K562 (cell line): ENCODE data around the gene EPX. TPM values are rescaled to one million over a fixed set of nuclear protein-coding genes. Genes with fewer than 3 reads are reported as not detected.
A peak's percentile ranks its signal among the peaks of the same experiment; 100 is the strongest.

Source experiments
- ATAC-seq: fragments of 200-7000 bp; cut with Tn5 transposase; 3 replicates; pipeline ENCODE4 v1.9.1; 2020; ENCODE audit warnings: moderate library complexity
- BruUV-seq: library from RNA; stranded (reverse); fragments of 400-500 nt; replicated peaks from 2 replicates; lab custom pipeline; 2021; lab: Mats Ljungman, UMichigan
- CTCF ChIA-PET: fragments of 300-600 bp; formaldehyde crosslinking; extraction: SDS; loops from one replicate; lab custom pipeline; 2021; ENCODE audit warnings: low intra/inter-chr PET ratio; lab: Yijun Ruan, JAX
- POLR2A ChIA-PET: fragments of 300-600, 350-650 bp; sonication (Branson Sonifier 250); formaldehyde crosslinking; extraction: SDS; loops from one replicate; lab custom pipeline; 2021; ENCODE audit warnings: antibody characterized with exemption, inconsistent platforms; lab: Yijun Ruan, JAX
- DNase-seq, 4 experiments: peaks; one replicate each; pipeline versions ENCODE4 v3.0.0 to v3.0.0-alpha.2; 2011 to 2018; ENCODE audit warnings: low spot score in 3 of 4, mixed read lengths in 3 of 4; ENCODE audit errors: extremely low read depth in 1 of 4
- FAIRE-seq: peaks from 2 replicates; lab custom pipeline; 2011; peaks lifted over from hg19 to GRCh38; lab: Jason Lieb, UNC
- H2AFZ ChIP-seq: 2 replicates; pipeline ENCODE4 v1.6.0; 2011; ENCODE audit warnings: low read depth, low read length, control low read depth, inconsistent platforms
- H3K27ac ChIP-seq: fragments of 200-600 bp; 3 replicates; pipeline ENCODE4 v1.8.0; 2011; ENCODE audit warnings: low read depth, mild to moderate bottlenecking, control low read depth, inconsistent platforms, low read length, moderate library complexity, mixed read lengths; ENCODE audit errors: extremely low read depth
- H3K27me3 ChIP-seq, 2 experiments: fragments of 300-600 bp in 1 of 2; 2 replicates in 1 of 2; 3 replicates in 1 of 2; pipeline versions ENCODE4 v1.6.0 to v1.8.0; 2011; ENCODE audit warnings: inconsistent platforms in 2 of 2, low read length in 2 of 2, mild to moderate bottlenecking in 1 of 2, mixed read lengths in 1 of 2, moderate library complexity in 1 of 2; ENCODE audit not compliant: control insufficient read depth in 2 of 2, insufficient read depth in 2 of 2
- H3K36me3 ChIP-seq: fragments of 300-600 bp; 3 replicates; pipeline ENCODE4 v1.8.0; 2011; ENCODE audit warnings: mild to moderate bottlenecking, low read length, inconsistent platforms; ENCODE audit not compliant: control insufficient read depth, insufficient read depth
- H3K4me1 ChIP-seq, 2 experiments: fragments of 200-600 bp in 1 of 2; replicated peaks in 1 of 2; 2 replicates in 1 of 2; 3 replicates in 1 of 2; pipeline versions ENCODE4 v1.5.1 to v1.8.0; 2011; ENCODE audit warnings: inconsistent platforms in 2 of 2, low read length in 2 of 2, mild to moderate bottlenecking in 1 of 2, mixed read lengths in 1 of 2, moderate library complexity in 1 of 2; ENCODE audit not compliant: control insufficient read depth in 2 of 2, insufficient read depth in 2 of 2
- H3K4me2 ChIP-seq: 2 replicates; pipeline ENCODE4 v1.6.1; 2011; ENCODE audit warnings: low read length, control low read depth, inconsistent platforms, mixed read lengths; ENCODE audit not compliant: insufficient read depth
- H3K4me3 ChIP-seq: fragments of 200-600 bp; sonication (generic), shearing (Covaris generic); 2 replicates; pipeline ENCODE4 v1.5.1; 2016; ENCODE audit warnings: control low read depth, inconsistent platforms
- H3K79me2 ChIP-seq: fragments of 200-600 bp; 3 replicates; pipeline ENCODE4 v1.8.0; 2011; ENCODE audit warnings: low read length, inconsistent platforms; ENCODE audit not compliant: control insufficient read depth, insufficient read depth
- H3K9ac ChIP-seq, 2 experiments: 2 replicates each; pipeline versions ENCODE4 v1.6.0 to v1.6.1; 2011; ENCODE audit warnings: low read depth in 2 of 2, low read length in 2 of 2, control low read depth in 1 of 2, inconsistent platforms in 1 of 2, mild to moderate bottlenecking in 1 of 2, mixed read lengths in 1 of 2; ENCODE audit not compliant: insufficient read depth in 1 of 2
- H3K9me1 ChIP-seq: one replicate; pipeline ENCODE4 v1.6.0; 2011; ENCODE audit warnings: inconsistent platforms, mild to moderate bottlenecking, low read length, moderate library complexity; ENCODE audit not compliant: control insufficient read depth, insufficient read depth
- H3K9me3 ChIP-seq: replicated peaks from 2 replicates; pipeline ENCODE4 v1.5.1; 2011; ENCODE audit warnings: low read depth, low read length, inconsistent platforms; ENCODE audit not compliant: control insufficient read depth, insufficient read depth
- H4K20me1 ChIP-seq: replicated peaks from 2 replicates; pipeline ENCODE4 v1.6.1; 2011; ENCODE audit warnings: low read length, inconsistent platforms, mixed read lengths; ENCODE audit not compliant: control insufficient read depth, insufficient read depth
- ATF6 ChIP-seq: sonication (generic); formaldehyde crosslinking; IDR thresholded peaks from 2 replicates; pipeline ENCODE4 v1.4.0; 2020; ENCODE audit warnings: mild to moderate bottlenecking, missing genetic modification reagents
- CHAMP1 ChIP-seq: fragments of 450-650 bp; IDR thresholded peaks from 2 replicates; pipeline ENCODE4 v1.6.1; 2016; ENCODE audit warnings: mild to moderate bottlenecking
- E2F5 ChIP-seq: sonication (generic); formaldehyde crosslinking; IDR thresholded peaks from 2 replicates; pipeline ENCODE4 v1.8.0; 2022; ENCODE audit warnings: mild to moderate bottlenecking, missing genetic modification reagents
- KAT7 ChIP-seq: sonication (generic); formaldehyde crosslinking; IDR thresholded peaks from 2 replicates; pipeline ENCODE4 v1.8.0; 2022; ENCODE audit warnings: missing genetic modification reagents, mild to moderate bottlenecking, borderline replicate concordance
- MAX ChIP-seq: sonication (generic); formaldehyde crosslinking; IDR thresholded peaks from 2 replicates; pipeline ENCODE4 v1.9.0; 2022; ENCODE audit warnings: mild to moderate bottlenecking, missing genetic modification reagents
- RERE ChIP-seq: sonication (generic); formaldehyde crosslinking; IDR thresholded peaks from 2 replicates; pipeline ENCODE4 v1.8.0; 2023; ENCODE audit warnings: missing genetic modification reagents, mild to moderate bottlenecking, borderline replicate concordance
- ZNF282 ChIP-seq: sonication (generic); formaldehyde crosslinking; IDR thresholded peaks from 2 replicates; pipeline ENCODE4 v1.8.1; 2023; ENCODE audit warnings: missing genetic modification reagents
- whole genome bisulfite sequencing: fragments of 100-300 bp; shearing (Covaris generic); methylation state at CpG from one replicate; pipeline ENCODE4 v1.1.6; 2016; ENCODE audit warnings: low coverage, mixed read lengths; ENCODE audit not compliant: insufficient coverage; ENCODE audit errors: missing lambda C conversion rate; 5-methylcytosine and 5-hydroxymethylcytosine counted together
- in situ Hi-C: fragments of 300-500 bp; cut with MboI; formaldehyde crosslinking; loops from 4 replicates; pipeline ENCODE4 v1.15.0; 2018; ENCODE audit warnings: inconsistent platforms, mixed read lengths
- intact Hi-C: fragments of 100-400 bp; cut with micrococcal nuclease; formaldehyde crosslinking; loops from 2 replicates; pipeline ENCODE4 v1.14.2; 2022
- polyA plus RNA-seq, 8 experiments: library from polyadenylated mRNA; depleted of rRNA in 4 of 8; stranded (reverse) in 5 of 8; unstranded in 3 of 8; fragments of >200 nt; fragmentation: Nextera tagmentation in 2 of 8; fragmentation: Illumina TruSeq in 1 of 8; extraction: Ambion mirVana in 2 of 8; extraction: Trizol in 1 of 8; gene quantifications; 2 replicates each; pipeline versions ENCODE4 v1.2.1 to v1.2.3, GENCODE V29; 2011 to 2014; ENCODE audit warnings: inconsistent platforms in 1 of 8, missing spikeins in 1 of 8
- total RNA-seq, 7 experiments: library from RNA; depleted of rRNA in 6 of 7; stranded (reverse); fragments of >200 nt in 6 of 7; fragmentation: Illumina TruSeq in 2 of 7; extraction: Trizol in 2 of 7; gene quantifications; 2 replicates each; pipeline versions ENCODE4 v1.2.1 to v1.2.3, GENCODE V29; 2011 to 2021; ENCODE audit warnings: low replicate concordance in 1 of 7

The EPX gene
- total and polyA plus RNA-seq, 9 of the 15 experiments (the other 6 are each of a cell fraction or from before 2014, with no cell fraction given), result 0.07 to 0.33 (median 0.19) TPM; not detected in 3

GRCh38 chr17:58249270-58250133 is 57.0 kb downstream of the EPX start:
- 43% methylated on average over 22 of the region's 57 CpGs for WGBS
- peak; percentile 56 for FAIRE-seq
- 0 out of 4 replicates have a peak overlapping the region, but pooled peaks of 1 of the 2 experiments have one; percentile 17 for H3K9ac ChIP-seq
- CTCF ChIA-PET, result no interaction called here
- peaks cover 15 to 24% of the 10 kb centered on the region in 2 experiments for H3K4me1 ChIP-seq
- no peaks in the 10 kb centered on the region for H4K20me1 ChIP-seq
- intact Hi-C loops, result loop anchor here (5.0 kb wide), 1 partner anchor 127 kb away; no protein-coding TSS in a partner anchor
- peak overlapping the region; percentile 97 for H2AFZ ChIP-seq
- H3K4me3 ChIP-seq, result no peak overlapping the region
- in situ Hi-C loops, result no loop called here
- H3K9me1 ChIP-seq, result no peaks in the 10 kb centered on the region
- ATAC-seq, result peak; percentile 91
- H3K27ac ChIP-seq, result 0 out of 3 replicates have a peak overlapping the region, but pooled peaks have one; percentile 29
- H3K27me3 ChIP-seq, result peaks cover 0 to 5% of the 10 kb centered on the region in 2 experiments; a peak in 1 of 5 replicates
- H3K4me2 ChIP-seq, result peak overlapping the region; percentile 34; the same call in 1 of the 2 replicates
- no peaks in the 10 kb centered on the region for H3K79me2 ChIP-seq
- BruUV-seq, result no TSS peak
- no peaks in the 10 kb centered on the region for H3K36me3 ChIP-seq
- POLR2A ChIA-PET, result interaction anchor here (0.8 kb wide), 2 partner anchors 13 to 31 kb away, joined by 3 to 4 read pairs; no protein-coding TSS in a partner anchor
- peak; percentile 80 to 96 (median 94) for DNase-seq
- H3K9me3 ChIP-seq, result no peaks in the 10 kb centered on the region; the same call in 1 of the 2 replicates
- TF ChIP-seq MAX, result peak; percentile 99
- no peak for TF ChIP-seq CHAMP1
- TF ChIP-seq ZNF282 (CRISPR knock-in tag), result peak; percentile 88; the same call in 1 of the 2 replicates
- TF ChIP-seq KAT7 (CRISPR knock-in tag), result peak; percentile 75; the same call in 1 of the 2 replicates
- TF ChIP-seq ATF6 (CRISPR knock-in tag), result peak; percentile 97
- TF ChIP-seq RERE, result peak; percentile 93; the same call in 1 of the 2 replicates
- TF ChIP-seq E2F5 (CRISPR knock-in tag), result peak; percentile 80; the same call in 1 of the 2 replicates
